Measurements from ENCODE around the gene MINDY4B.

MINDY4B gene

GRCh38 chr3:150825916-150826377 lies 79.3 kb downstream of the MINDY4B start:
- Histone ChIP-seq H3K9me3 (ENCODE audit: control insufficient read depth, insufficient read depth, low read depth, low read length) (peaks cover 4% of the 10 kb centered on the region; the same call in 1 of the 2 replicates), H3K4me1 (ENCODE audit: control insufficient read depth, insufficient read depth, low read length) (no peaks in the 10 kb centered on the region; the same call in 1 of the 2 replicates), H3K27me3 (ENCODE audit: control insufficient read depth, insufficient read depth, low read length) (no peaks in the 10 kb centered on the region), H3K9ac (ENCODE audit: low read length) (no peak overlapping the region), H3K27ac (ENCODE audit: low read depth, low read length) (no peak overlapping the region), H3K36me3 (ENCODE audit: control insufficient read depth, insufficient read depth, low read length) (no peaks in the 10 kb centered on the region), H3K4me3 (ENCODE audit: low read depth, low read length) (no peak overlapping the region)

- peaks cover 4% of the 10 kb centered on the region; the same call in 1 of the 2 replicates for H3K9me3 ChIP-seq (ENCODE audit: control insufficient read depth, insufficient read depth, low read depth, low read length)
- H3K9ac ChIP-seq (ENCODE audit: low read length), result no peak overlapping the region
- H3K4me3 ChIP-seq (ENCODE audit: low read depth, low read length), result no peak overlapping the region
- H3K4me1 ChIP-seq (ENCODE audit: control insufficient read depth, insufficient read depth, low read length), result no peaks in the 10 kb centered on the region; the same call in 1 of the 2 replicates
- no peaks in the 10 kb centered on the region for H3K36me3 ChIP-seq (ENCODE audit: control insufficient read depth, insufficient read depth, low read length)
- no peak overlapping the region for H3K27ac ChIP-seq (ENCODE audit: low read depth, low read length)
- no peaks in the 10 kb centered on the region for H3K27me3 ChIP-seq (ENCODE audit: control insufficient read depth, insufficient read depth, low read length)
Observed at GRCh38 chr3:150825192-150825915, 79.9 kb downstream of the MINDY4B start.

- Histone ChIP-seq H3K36me3 (ENCODE audit: control insufficient read depth, insufficient read depth, low read length) (no peaks in the 10 kb centered on the region), H3K27me3 (ENCODE audit: control insufficient read depth, insufficient read depth, low read length) (no peaks in the 10 kb centered on the region), H3K9ac (ENCODE audit: low read length) (no peak overlapping the region), H3K27ac (ENCODE audit: low read depth, low read length) (no peak overlapping the region), H3K9me3 (ENCODE audit: control insufficient read depth, insufficient read depth, low read depth, low read length) (peaks cover 4% of the 10 kb centered on the region; the same call in 1 of the 2 replicates), H3K4me3 (ENCODE audit: low read depth, low read length) (no peak overlapping the region), H3K4me1 (ENCODE audit: control insufficient read depth, insufficient read depth, low read length) (no peaks in the 10 kb centered on the region; the same call in 1 of the 2 replicates)
Observed at GRCh38 chr3:150823277-150823676, 82.0 kb downstream of the MINDY4B start.

GRCh38 chr3:150822636-150823035 lies 82.6 kb downstream of the MINDY4B start:
- H3K36me3 ChIP-seq (ENCODE audit: control insufficient read depth, insufficient read depth, low read length), result no peaks in the 10 kb centered on the region
- no peak overlapping the region for H3K9ac ChIP-seq (ENCODE audit: low read length)
- no peak overlapping the region for H3K27ac ChIP-seq (ENCODE audit: low read depth, low read length)
- H3K9me3 ChIP-seq (ENCODE audit: control insufficient read depth, insufficient read depth, low read depth, low read length), result peaks cover 4% of the 10 kb centered on the region; the same call in 1 of the 2 replicates
- no peaks in the 10 kb centered on the region for H3K27me3 ChIP-seq (ENCODE audit: control insufficient read depth, insufficient read depth, low read length)
- H3K4me3 ChIP-seq (ENCODE audit: low read depth, low read length), result no peak overlapping the region
- H3K4me1 ChIP-seq (ENCODE audit: control insufficient read depth, insufficient read depth, low read length), result no peaks in the 10 kb centered on the region

All from HUES6 (cell line).